Suppressor macrophage (primary cell): ENCODE measurements around the gene EID2.
A peak's percentile ranks its signal among the peaks of the same experiment; 100 is the strongest.

Experiments used
- DNase-seq, 4 experiments: peaks; one replicate each; pipeline ENCODE4 v3.0.0-alpha.2; 2020 to 2022
- total RNA-seq, 17 experiments: gene quantifications; one replicate each; lab custom pipeline; 2026; ENCODE audit warnings: mixed read lengths in 6 of 17, inconsistent platforms in 3 of 17; lab: John Stamatoyannopoulos, UW

EID2 gene, protein sequence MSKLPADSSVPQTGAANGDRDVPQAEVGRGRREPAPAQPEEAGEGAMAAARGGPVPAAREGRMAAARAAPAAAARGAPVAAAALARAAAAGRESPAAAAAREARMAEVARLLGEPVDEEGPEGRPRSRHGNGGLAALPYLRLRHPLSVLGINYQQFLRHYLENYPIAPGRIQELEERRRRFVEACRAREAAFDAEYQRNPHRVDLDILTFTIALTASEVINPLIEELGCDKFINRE
- total RNA-seq, result 3.9 to 9.3 (median 6.3) reads per million in 17 experiments

DNA sequence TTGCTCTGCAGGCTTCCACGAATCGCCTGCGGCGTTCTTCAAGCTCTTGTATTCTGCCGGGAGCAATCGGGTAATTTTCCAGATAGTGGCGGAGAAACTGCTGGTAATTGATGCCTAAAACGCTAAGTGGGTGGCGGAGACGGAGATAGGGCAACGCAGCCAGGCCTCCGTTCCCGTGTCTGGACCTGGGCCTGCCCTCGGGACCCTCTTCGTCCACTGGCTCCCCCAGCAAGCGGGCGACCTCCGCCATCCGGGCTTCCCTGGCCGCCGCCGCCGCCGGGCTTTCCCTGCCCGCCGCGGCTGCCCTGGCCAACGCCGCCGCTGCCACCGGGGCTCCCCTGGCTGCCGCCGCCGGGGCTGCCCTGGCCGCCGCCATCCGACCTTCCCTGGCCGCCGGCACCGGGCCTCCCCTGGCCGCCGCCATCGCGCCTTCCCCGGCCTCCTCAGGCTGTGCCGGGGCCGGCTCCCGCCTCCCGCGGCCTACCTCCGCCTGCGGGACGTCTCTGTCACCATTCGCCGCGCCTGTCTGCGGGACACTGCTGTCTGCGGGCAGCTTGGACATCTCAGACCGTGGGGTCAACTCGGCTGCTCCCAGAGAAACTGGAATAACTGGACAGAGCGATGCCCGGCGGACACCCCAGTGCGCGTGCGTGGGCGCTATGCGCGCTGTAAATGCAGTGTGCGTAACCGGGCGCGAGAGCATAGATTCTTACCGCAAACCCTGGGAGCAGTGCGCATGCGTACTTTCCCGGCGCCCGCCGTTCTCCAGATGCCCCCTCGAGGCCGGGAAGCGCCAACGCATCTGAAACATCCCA is at the start of gene EID2:
TSS of gene EID2 (minus strand) at position 644 of the 815 bp plus-strand sequence. CDS start at position 562, 82 bp downstream.
- peak; percentile 98 to 99 (median 98) for DNase-seq

DNA sequence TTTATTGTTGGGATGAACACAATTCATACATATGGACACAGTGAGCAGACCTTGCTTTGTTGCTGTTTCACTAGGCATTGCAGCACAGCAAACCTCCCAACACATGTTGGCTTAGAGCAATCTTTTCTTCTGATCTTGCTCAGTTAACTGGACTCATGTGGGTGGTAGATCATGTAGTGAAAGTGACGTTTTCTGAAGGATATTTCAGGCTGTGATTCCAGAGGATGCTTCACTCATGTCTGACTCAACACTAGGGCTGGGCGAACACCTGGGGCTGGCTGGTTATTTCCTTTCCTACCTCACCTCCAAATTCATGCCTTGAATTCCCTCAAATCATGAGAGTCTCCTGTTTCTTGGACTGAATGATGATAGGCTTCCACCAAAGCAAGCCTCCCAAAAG is 48.1 kb upstream of the EID2 start:
- no peak for DNase-seq

DNA sequence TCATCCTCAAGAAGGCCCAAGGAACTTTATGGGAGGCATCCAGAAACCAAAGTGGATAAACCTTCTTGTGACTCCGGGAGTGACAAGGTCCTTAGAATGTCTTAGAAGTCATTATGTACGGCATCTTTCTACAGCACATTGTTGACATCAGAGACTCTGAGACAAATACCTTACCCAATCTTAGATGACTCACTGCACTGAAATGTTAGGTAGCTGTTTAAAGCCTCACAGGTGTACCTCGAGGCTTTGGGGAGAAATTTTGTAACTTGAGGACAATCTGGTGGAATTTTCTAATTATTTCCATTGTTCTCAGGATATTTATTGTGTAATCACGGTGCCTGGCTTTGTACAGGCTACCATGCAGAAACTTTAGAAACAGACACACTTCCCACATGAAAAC is 47.5 kb upstream of the EID2 start:
- DNase-seq, result no peak

DNA sequence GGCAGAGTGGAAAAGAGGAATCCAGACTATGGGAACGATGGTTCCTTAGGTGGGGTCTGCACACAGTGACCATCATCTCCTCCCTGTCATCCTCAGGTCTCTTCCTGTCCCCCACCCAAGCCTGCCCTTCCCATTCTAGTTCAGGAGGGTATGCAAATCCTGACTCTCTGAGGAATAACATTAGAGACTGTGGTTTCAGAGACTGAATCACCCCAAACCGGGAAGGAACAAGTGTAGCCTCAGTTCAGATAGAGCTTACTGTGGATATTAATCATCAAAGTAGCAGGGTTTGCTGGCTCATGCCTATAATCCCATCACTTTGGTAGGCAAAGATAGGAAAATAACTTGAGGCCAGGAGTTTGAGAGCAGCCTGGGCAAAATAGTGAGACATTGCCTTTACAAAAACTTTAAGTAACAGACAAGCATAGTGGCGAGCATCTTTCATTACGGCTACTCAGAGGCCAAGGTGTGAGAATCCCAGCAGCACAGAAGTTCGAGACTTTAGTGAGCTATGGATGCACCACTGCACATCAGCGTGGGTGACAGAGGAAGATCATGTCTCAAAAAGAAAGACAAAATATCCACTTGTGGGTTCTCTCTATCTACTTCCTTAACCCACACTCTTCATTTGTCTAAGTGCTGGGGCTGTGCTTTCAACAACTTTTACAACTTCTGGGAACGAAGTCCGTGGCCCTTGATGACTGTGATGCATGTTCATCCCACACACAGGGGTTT is 43.1 kb upstream of the EID2 start:
- no peak for DNase-seq

DNA sequence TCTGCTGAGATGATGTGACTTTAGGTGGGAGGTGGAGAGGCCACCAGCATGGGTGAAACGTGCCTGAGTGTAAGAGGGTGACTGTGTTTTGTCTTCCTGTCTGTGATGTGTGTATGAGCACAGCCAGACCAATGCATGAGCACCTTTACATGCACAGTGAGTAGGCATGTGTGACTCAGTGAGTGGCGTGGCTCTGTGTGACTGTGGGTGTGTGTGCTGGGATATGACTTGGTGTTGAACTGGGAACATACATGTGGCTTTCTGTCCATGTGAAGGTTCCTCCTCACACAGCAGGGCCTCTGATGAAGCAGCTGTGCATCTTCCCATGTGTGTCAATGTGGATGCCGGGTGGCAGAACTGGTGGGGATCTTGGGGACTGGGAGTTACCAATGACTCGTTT is 42.5 kb upstream of the EID2 start:
- DNase-seq, result no peak

DNA sequence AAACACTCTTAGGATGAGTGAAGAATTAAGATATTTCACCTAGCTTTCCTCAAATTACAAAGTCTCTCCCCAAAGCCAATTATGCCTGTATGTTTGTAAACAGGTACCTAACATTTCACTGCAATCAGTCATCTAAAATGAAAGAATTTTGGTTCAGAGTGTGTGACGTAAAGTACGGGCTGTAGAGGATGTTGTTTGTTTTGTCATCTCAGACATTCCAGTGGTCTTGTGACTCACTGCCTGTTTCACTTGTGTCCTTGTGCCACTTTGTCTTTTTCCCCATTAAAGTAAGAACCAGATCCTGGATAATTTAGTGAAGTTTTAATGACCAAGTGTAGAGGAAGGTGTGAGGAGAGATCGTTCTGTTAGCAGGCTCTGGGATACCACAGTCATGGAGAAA is 28.6 kb upstream of the EID2 start:
- DNase-seq, result no peak

DNA sequence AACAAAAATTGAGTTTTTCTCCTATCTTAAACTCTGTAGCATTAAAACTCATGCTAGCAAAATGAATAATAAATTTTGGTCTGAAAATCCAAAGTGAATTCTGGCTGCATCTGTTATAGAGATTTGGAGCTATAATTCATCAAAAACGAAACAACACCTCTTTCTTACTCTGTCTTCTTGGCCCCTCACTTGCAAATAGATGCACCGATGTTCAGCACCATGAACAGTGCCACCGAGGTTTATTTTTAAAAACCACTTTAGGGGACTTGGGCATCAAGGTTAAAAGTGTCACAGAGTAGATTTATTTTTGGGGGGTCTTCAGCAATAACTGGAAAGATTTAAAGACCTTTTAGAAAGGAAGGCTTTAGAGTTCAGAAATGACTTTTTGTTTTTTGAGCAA is 26.1 kb upstream of the EID2 start:
- DNase-seq, result no peak

DNA sequence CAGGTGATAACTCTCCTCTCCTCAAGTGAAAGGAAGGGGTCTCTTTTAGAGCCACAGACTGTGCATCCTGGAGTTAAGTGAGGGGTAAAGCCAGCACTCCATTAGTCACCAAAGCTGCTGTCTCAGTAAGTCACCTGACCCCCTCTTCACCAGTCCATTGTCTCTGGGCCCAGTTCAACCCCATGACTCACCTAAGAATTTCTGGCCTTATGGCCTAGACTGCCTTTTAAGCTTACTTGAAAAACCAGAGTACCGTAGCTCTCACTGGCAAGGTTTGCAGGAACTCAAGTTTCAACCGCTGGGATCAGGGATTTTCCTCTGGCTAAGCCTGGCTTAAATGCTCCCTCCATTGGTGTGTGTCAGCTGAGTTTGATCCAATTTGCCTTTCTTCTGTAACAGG is 23.4 kb upstream of the EID2 start:
- DNase-seq, result no peak

DNA sequence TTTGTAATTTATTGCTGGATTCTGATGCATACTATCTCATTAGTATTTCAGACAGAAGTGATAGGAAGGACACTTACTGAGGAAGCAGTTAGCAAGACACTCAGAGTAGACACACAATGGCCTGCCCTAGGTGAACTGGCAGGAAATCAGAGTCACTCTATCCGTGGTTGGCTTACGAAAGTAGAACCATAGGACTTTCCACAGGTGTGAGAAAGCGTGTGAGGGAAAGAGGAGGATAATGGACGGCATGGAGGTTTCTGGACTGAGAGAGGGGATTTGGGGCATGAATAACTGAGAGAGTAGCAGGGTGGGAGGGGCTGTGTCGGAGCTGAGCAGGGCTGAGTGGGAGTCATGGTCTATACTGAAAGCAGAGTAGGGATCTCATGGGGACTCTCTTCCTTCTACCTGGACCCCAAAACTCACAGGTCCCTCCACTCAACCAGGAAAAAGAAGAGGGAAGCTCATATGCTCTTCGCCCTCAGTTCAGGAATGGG is 18.7 kb upstream of the EID2 start:
- DNase-seq, result no peak

DNA sequence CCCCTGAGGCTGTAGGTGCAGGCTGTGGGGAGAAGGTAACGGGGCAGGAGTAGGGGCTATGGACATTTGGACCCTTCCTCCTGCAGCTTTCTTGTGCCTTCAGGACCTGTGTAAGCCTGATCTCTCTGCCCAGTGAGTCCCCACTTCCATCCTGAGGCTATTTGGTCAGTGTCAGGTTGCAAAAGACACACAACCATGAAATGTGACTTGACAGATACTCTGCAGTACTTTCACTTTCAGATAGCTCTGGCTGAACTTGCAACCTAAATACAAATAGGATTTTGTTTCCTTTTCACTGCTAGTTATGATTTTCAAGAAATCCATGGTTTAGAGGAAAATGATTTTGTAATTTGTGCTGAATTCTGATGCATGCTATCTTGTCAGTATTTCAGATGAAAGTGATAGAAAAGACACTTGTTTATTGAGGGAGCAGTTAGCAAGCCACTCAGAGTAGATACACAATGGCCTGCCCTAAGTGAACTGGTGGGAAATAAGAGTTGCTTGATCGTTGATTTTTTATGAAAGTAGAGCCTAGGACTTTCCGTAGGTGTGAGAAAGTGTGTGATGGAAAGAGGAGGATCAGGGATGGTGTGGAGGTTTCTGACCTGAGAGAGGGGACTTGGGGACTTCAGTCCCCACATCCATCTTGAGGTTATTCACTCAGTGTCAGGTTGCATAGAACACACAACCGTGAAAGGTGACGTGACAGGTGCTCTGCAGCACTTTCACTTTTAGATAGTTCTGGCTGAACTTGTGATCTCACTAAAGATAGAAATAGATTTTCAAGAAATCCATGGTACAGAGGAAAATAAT is 18.1 kb upstream of the EID2 start:
- peak in 3 of 4 experiments; percentile 12 to 31 (median 16) for DNase-seq

DNA sequence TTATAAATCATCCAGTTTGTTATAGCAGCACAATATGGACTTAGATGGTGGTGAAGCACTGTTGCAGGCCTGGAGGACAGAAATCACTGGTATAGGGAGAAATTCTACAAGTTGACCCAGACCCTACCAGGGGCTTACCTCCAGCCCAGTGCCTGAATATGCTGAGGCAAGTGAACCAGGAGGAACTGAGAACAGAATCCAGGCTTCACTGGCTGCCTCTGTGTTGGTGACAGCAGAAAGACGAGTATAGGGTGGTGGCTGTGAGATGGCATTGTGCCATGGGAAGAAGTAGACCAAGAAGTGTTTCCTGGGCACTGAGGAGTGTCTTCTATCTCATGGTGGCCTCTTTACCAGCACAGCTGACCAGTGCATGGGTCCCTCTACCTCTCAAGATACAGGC is 15.9 kb upstream of the EID2 start:
- peak in 1 of 4 experiments; percentile 15 for DNase-seq

DNA sequence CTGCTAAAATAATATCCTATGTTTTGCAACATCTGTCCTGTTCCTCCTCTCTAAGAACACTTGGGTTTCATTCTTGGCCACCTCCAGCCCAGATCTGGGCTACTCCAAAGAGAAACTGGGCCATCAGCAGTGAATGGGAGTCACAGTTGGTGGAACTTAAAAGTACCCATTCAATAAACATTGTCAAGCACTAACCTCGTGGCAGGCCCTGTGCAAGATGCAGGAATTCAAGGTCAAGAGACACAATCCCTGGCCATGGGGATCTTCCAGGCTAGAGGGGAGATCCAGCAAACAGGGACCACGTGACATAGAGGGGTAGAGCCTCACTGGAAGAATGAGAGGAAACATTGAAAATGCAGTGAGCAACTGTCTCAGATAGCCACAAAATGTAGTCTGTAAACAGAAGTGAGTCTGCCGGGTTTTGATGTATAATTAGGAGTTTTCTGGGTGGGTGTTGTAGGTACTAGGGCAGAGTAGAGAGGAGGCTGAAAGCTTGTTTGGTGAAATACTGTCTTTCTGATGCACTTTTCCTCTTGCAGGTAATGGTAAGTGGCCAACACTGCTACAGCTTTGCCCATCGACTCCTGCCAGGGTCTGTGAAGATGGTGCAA is 14.8 kb upstream of the EID2 start:
- DNase-seq, result no peak

DNA sequence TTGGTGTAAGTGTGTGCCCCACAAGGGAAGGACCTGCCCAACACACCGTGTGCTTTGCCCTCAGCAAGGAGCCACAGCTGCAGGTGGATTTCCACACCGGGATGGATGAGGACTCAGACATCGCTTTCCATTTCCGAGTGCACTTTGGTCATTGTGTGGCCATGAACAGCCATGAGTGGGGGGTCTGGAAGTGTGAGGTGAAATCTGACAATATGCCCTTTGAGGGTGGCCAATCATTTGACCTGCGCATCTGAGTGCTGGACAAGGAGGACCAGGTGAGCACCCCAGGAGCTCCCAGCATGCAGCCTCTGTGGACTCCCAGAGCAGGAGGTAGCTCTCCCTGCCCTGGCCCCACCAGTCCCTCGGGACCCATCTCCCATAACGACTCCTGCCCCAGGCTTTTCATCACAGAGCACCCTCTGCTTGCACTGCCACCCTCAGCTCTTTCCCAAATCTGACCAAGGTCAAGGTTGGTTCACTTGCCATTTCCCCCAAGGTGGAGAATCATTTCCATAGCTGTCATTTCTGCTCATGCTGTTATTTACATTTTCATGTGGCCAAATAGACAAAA is 13.2 kb upstream of the EID2 start:
- no peak for DNase-seq

DNA sequence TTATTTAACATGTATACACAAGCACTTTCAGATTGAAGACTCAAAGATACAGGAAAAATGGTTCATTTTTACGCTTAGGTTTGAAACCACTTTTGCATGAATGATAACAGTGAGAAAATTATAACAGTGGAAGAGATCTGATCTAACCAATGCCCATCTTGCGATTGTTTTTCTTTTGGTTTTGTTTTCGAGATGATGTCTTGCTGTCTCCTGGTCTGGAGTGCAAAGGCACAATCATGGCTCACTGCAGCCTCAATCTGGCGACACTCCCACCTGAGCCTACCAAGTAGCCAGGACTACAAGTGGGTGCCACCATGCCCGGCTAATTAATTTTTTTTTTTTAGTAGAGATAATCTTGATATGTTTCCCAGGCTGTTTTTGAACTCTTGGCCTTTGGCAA is 10.2 kb upstream of the EID2 start:
- DNase-seq, result no peak

DNA sequence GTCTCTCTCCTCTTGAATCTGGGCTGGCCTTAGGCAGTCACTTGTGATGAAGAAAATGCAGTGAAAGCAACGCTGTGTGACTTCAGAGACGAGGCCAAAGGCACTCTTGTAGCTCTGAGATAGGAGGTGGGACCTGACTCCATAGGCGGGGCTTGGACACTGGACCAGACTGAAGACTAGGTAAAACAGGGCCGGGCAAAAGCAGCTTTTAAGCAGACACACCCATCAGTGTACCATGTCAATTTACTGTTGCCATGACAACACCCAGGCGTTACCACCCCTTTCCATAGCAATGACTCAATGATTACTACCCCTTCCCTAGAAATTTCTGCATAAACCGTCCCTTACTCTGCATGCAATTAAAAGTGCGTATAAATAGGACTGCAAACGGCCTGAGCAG is 6.6 kb upstream of the EID2 start:
- no peak for DNase-seq

DNA sequence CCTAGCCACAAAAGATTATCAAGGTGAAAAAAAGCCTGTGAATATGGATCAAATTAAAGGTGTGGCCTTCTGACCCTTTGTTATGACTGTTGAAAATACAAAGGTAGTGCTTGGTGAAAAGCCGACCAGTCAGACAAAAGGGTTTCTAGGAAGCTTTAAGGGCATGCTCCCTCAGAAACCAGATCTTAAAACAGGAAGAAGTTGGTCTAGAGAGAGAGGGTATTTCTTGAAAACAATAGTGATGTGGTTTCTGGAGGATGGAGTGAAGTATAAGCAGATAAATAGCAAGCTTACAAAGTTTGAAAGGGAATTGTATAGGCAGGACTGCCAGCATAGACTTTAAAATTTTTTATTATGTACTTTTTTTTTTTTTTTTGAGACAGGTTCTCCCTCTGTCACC is 5.0 kb upstream of the EID2 start:
- DNase-seq, result no peak

DNA sequence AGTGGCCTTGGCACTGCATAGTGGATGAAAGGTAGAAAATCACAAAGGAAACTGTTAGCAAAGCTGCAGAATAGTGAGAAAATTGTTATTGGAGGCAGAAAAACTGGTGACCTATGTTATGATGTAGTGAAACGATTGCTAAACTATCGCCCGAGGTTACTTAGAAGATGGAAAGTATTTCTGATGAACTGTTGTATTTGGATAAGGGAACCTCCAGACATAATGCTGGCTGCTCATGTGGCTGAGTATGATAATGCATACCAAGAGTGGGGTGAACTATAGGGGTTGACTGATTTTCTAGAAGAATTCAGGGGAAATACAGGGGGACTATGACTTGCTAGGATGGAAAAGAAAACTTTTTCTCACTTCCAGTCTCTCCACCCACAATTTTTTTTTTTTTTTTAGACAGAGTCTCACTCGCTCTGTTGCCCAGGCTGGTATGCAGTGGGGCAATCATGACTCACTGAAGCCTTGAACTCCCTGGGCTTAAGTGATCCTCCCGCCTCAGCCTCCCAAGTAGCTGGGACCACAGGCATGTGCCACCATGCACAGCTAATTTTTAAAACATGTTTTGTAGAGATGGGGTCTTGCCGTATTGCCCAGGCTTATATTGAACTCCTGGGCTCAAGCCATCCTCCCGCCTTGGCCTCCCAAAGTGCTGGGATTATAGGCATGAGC is 4.4 kb upstream of the EID2 start:
- DNase-seq, result no peak

DNA sequence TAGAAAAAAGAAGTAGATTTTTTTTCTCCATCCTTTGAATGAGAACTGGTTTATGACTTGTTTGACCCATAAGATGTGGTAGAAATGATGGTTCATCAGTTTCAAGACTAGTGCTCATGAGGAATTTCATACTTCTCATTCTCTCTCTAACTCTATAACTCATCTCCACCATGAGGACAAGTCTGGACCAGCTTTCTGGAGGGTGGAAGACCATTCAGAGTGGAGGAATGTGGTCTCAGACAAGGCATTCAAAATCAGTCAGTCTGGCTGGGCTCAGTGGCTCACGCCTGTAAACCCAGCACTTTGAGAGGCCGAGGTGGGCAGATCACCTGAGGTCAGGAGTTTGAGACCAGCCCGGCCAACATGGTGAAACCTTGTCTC is 3.5 kb upstream of the EID2 start:
- no peak for DNase-seq

DNA sequence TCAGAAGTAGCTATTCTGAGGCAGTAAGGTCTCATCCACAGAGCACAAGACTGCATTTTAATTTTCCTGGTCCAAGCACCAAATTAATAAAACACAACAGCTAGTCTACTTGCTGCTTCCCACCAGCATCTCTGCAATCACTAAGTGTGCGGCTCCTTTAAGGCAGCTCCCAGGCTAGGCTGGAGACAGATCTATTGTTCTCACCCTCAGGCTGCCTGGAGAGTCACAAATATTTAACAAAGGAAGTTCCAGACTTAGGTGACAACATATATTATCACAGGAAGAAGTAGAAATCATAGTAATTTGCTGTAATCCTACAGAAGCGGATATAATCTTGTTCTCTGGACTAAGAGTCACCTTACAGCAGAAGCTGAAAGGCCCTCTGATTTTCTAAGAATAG is 2.2 kb upstream of the EID2 start:
- no peak for DNase-seq

DNA sequence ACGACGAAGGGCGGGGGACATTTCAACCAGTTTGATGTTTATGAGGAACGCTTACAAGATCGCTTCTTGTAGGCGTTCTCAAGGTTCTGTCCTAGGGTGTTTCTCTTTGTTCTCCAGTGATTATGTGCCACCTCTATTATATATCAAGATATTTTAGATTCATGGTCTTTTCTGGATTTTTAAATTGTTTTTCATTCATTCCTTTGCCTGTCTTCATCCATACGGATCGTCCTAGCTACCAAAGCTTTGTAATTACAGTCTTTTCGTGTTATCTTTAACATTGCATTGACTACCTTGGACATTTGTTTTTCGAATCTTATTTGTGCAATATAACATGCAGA is 342 bp upstream of the EID2 start:
- no peak for DNase-seq

DNA sequence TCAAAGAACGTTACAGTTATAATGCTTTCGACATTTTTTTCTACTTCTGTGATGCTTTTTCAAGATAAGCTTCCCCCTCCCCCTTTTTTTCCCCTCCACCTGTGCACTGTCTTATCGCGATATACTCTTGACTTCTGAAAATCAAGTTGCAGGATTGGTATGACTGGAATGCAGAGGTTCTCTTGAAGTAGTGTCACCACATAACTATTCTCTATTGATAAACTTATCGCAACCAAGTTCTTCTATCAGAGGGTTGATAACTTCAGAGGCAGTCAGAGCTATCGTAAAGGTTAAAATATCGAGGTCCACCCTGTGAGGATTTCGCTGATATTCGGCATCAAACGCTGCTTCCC is 820 bp downstream of the EID2 start:
- DNase-seq, result no peak
